Measurements from ENCODE around the gene OLFML2B.

OLFML2B gene

DNA sequence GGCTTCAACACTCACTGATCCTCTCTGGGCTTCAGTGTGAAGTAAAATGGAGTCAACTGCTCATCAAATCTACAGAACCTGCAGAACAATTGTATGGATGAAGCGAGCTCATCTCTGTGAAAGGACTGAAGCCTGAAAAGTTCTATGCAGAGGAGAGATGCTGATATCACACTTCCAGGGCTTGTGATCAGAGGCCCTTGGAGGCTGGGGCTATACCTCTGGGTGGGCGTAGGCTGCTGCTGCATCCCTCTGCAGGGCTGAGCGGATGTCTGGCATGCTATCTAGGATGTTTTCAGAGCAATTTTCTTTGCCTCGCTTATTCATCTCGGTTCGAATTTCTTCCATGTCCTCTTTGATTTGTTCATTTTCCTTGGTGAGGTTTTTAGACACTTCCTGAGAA is 17.6 kb downstream of the OLFML2B start:
- DNase-seq (ENCODE audit: low spot score) = no peak

DNA sequence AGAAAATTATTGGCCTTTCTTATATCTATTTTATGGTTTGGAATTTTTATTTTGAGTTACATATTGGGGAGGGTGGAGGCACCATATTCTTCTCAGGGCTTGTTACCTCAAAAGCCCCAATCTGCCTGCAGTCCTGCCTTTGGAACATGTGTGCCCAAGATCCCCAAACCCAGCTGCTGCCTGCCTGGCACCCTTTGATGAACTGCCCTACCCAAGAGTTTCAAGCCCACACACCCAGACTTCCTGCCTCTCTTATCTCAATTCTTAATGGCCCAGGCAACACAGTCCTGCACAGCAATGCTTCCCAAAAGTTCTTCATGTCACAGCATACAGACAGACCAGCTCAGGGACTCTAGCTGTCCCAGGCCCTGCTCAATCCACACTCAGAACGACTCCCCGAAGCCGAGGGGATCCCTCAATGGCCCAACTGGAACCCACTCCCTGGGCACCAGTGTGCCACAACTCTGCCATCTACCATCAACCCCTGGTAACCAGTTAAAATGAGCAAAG is 19.2 kb downstream of the OLFML2B start:
- no peak for DNase-seq (ENCODE audit: low spot score)

- no peak for DNase-seq (ENCODE audit: low spot score)
These were observed 19.8 kb downstream of the OLFML2B start for GRCh38 chr1:162003830-162004215.

- DNase-seq (ENCODE audit: low spot score) = no peak
These were observed 20.4 kb downstream of the OLFML2B start for GRCh38 chr1:162003061-162003829.

- no peak for DNase-seq (ENCODE audit: low spot score)
These were observed 23.6 kb downstream of the OLFML2B start for GRCh38 chr1:162000053-162000420.

DNA sequence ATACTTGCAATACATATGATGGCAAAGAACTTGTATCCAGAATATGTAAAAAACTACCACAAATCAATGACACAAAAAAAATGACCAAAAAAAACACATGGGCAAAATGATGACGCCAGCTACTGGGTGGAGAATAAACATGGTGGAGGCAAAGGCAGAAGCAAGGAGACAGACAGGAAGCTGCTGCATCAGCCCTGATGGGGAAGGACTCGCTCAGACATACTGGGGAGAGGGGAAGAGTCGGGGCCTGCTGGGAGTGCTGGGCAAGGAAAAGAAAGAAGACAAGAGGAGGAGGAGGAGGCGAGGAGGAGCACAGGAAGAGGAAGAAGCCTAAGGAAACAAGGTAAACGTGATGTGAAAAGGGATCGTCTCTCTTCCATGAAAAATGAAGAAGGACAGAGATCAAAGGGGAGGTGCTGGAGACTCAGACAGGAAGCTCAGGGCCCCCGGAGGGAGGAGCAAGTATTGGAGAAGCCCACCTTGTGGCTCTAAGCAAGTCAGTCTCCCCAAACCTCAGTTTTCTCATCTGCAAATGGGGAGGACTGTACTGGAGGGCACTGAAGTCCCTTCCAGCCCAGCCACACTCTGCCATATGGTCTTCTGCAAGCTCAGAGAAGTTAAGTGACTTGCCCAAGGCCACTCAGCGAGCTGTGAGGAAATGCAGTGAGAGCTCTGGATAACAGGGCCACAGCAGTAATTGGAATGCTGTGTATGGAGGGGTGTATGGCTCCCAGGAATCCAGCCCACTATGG is 24.2 kb downstream of the OLFML2B start:
- DNase-seq (ENCODE audit: low spot score) = no peak

DNA sequence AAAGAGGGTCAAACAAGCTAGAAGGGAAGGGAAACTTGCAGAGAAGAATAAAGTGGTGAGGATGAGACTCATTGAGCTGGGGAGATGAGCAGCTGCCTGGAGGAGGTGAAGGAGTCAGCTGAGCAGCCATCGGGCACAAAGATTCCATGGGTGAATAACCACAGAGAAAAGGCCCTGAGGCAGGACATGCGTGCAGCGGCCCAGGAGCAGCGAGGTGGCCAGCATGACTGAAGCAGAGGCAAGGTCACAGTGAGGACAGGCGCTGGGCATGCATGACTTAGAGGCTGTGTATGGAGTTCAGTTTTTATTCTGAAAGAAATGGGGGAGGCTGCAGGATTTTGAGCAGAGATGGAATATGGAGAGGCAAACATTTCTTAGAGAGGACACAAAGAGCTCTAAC is 24.9 kb downstream of the OLFML2B start:
- DNase-seq (ENCODE audit: low spot score) = no peak

- no peak for DNase-seq (ENCODE audit: low spot score)
These were observed 26.5 kb downstream of the OLFML2B start for GRCh38 chr1:161997152-161997551.

DNA sequence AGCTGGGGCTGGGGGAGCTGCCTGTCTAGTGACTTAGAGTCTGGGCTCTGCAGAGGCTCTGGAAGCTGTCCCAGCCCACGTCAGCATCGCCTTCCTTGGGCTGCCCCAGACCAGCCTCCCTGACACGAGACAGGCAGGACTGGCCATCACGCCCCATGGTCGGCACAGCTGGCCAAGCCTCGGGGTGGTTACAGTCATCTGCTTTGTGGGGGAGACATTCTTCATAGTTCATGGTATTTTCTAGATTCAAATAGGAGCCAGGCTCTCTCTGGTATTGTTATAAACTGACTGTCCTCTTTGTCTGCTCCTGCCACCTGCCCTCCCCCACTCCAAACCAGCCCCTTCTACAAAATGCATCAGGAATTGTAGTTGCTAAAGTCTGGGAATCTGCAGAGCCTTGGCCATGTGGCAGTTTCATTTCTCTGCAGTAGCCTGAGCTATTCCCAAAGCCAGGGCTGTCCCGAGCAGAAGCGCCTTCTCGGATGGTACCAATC is 29.4 kb downstream of the OLFML2B start:
- no peak for DNase-seq (ENCODE audit: low spot score)

DNA sequence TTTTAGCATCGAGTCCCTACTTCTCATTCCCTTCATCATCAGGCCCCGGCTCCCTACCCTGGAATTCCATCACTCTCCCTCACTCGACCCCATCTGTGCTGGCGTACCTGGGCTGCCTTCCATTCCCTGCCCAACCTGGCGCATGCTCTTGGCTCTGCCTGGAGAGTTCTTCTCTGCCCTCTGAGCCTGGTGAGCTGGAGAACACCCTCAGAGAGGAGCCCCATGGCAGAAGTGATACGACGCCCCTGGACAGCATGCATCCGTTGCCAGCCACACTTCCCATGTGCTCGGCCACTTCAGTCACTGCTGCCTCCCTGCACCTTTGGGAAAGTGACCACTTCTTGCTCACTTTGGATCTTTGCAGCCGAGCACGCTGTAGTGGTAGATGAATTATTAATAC is 30.1 kb downstream of the OLFML2B start:
- DNase-seq (ENCODE audit: low spot score) = no peak

GRCh38 chr1:161989786-161990185 is 33.9 kb downstream of the OLFML2B start:
- DNase-seq (ENCODE audit: low spot score) = no peak

GRCh38 chr1:161989108-161989507 is 34.6 kb downstream of the OLFML2B start:
- DNase-seq (ENCODE audit: low spot score) = no peak

- DNase-seq (ENCODE audit: low spot score) = no peak
These were observed 35.3 kb downstream of the OLFML2B start for GRCh38 chr1:161988413-161988812.

- no peak for DNase-seq (ENCODE audit: low spot score)
These were observed 35.8 kb downstream of the OLFML2B start for GRCh38 chr1:161987872-161988271.

DNA sequence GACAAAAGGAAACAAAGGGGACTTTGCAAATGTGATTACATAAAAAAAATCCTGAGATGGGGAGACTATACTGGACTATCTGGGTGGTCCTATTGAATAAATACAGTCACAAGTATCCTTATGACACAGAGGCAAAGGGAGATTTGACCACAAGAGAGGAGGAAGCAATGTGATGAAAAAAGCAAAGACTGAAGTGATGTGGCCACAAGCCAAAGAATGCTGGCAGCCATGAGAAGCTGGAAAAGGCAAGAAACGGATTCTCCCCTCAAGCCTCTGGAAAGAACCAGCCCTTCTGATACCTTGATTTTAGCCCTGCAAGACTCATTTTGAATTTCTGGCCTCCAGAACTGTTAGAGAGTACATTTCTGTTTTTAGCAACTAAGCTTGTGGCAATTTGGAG is 36.4 kb downstream of the OLFML2B start:
- DNase-seq (ENCODE audit: low spot score) = no peak

DNA sequence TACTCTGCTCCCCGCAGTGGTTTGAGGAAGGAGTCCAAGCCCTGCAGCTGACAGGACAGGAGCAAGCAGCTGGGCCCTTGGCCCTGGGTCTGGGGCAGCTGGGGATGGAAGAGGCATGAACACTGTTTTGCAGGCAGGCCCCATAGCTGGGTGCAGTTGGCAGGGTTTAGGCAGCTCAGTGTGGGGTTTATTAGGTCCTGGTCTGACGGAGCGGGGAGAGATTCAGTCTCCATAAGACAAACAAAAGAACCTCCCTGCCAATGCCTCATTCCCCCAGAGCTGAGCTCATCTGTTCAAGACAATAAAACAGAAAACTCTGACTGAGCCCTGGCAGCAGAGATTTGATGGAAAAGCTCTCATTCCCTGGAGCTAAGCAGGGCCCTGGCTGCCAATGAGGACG is 37.3 kb downstream of the OLFML2B start:
- DNase-seq (ENCODE audit: low spot score) = no peak

GRCh38 chr1:161985301-161985822 is 38.3 kb downstream of the OLFML2B start:
- DNase-seq (ENCODE audit: low spot score) = no peak

DNA sequence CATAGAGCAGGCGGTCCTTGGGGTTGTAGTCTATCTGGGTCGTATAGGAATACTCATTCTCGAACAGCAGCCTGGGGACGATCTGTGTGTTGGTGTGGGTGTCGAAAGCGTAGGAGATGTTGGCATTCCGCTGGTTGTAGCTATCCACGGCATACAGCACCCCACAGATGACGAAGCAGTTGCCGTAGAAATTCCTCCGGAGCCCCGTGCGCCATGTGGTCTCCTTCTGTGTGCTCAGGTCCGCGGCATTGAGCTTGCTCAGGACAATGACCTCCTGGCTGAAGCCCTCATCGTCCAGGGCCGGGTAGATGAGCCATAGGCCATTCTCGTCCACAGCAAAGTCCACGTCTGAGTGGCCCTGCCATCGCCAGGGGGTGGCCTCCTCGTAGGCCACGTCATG is 39.9 kb downstream of the OLFML2B start:
- no peak for DNase-seq (ENCODE audit: low spot score)

GRCh38 chr1:161982917-161983316 is 40.8 kb downstream of the OLFML2B start:
- DNase-seq (ENCODE audit: low spot score) = no peak

DNA sequence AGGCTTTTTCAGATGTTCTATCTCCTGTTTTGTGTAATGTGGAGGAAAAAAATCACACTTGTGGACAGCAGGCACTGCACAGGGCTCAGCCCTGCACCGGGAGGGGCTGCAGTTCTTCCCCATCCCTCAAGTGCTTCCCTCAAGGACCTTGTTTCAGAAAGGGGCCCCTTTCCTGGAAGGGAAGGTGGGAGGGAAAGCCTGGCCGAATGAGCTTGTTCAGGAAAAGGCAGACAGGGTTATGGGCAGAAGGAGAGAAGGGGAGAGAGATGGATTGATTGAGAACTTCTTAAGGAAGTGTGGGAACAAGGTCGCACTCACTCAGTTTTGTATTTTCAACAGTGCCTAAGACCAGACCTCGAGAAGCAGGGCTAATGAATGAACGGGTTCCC is 41.2 kb downstream of the OLFML2B start:
- no peak for DNase-seq (ENCODE audit: low spot score)

GRCh38 chr1:161981735-161982506 is 41.7 kb downstream of the OLFML2B start:
- no peak for DNase-seq (ENCODE audit: low spot score)

- DNase-seq (ENCODE audit: low spot score) = no peak
These were observed 42.5 kb downstream of the OLFML2B start for GRCh38 chr1:161981126-161981525.

Data from SW480 (cell line).